ENCODE measurements around the gene IFNE. TPM values are rescaled to one million over a fixed set of nuclear protein-coding genes. Genes with fewer than 3 reads are reported as not detected.

The IFNE gene
- polyA plus RNA-seq, 1 experiment, result 0.28 TPM

GRCh38 chr9:21506626-21507482, 24.7 kb upstream of the IFNE start:
- peak; percentile 82 for DNase-seq (ENCODE audit: low read depth)
- Histone ChIP-seq H3K4me3 (ENCODE audit: low read depth, low read length) (no peak overlapping the region), H3K27me3 (ENCODE audit: control insufficient read depth, insufficient read depth, low read length) (no peaks in the 10 kb centered on the region), H3K36me3 (ENCODE audit: control insufficient read depth, insufficient read depth, low read length) (peaks cover 1% of the 10 kb centered on the region; the same call in 1 of the 2 replicates)
- ChIA-PET CTCF (no interaction called here), POLR2A (interaction anchor here (0.6 kb wide), 1 partner anchor 541 kb away, joined by 3 read pairs; no protein-coding TSS in a partner anchor)
- no peak for TF ChIP-seq CTCF (IDR thresholded peaks at IDR 0.05; ENCODE audit: insufficient read depth, low read depth, low read length)

- POLR2A ChIA-PET, result no interaction called here
- H3K4me3 ChIP-seq (ENCODE audit: low read depth, low read length), result no peak overlapping the region
- no peaks in the 10 kb centered on the region for H3K36me3 ChIP-seq (ENCODE audit: control insufficient read depth, insufficient read depth, low read length)
- DNase-seq (ENCODE audit: low read depth), result no peak
- no peaks in the 10 kb centered on the region for H3K27me3 ChIP-seq (ENCODE audit: control insufficient read depth, insufficient read depth, low read length)
- CTCF ChIA-PET, result interaction anchor here (0.9 to 1.8 kb wide), 5 partner anchors 13 to 203 kb away, joined by 3 to 4 read pairs (median 3); partner anchors contain the start of gene IFNE
- TF ChIP-seq CTCF (IDR thresholded peaks at IDR 0.05; ENCODE audit: insufficient read depth, low read depth, low read length), result no peak
Measured at GRCh38 chr9:21505425-21506179, 23.5 kb upstream of the IFNE start.

GRCh38 chr9:21504894-21505293, 22.8 kb upstream of the IFNE start:
- H3K4me3 ChIP-seq (ENCODE audit: low read depth, low read length), result no peak overlapping the region
- no peak for TF ChIP-seq CTCF (IDR thresholded peaks at IDR 0.05; ENCODE audit: insufficient read depth, low read depth, low read length)
- no peak for DNase-seq (ENCODE audit: low read depth)
- POLR2A ChIA-PET, result no interaction called here
- CTCF ChIA-PET, result interaction anchor here (0.9 to 1.8 kb wide), 5 partner anchors 12 to 204 kb away, joined by 3 to 4 read pairs (median 3); partner anchors contain the start of gene IFNE
- H3K36me3 ChIP-seq (ENCODE audit: control insufficient read depth, insufficient read depth, low read length), result no peaks in the 10 kb centered on the region
- no peaks in the 10 kb centered on the region for H3K27me3 ChIP-seq (ENCODE audit: control insufficient read depth, insufficient read depth, low read length)

- POLR2A ChIA-PET, result interaction anchor here (0.8 kb wide), 1 partner anchor 10 kb away, joined by 3 read pairs; no protein-coding TSS in a partner anchor
Measured at GRCh38 chr9:21504113-21504512, 22.0 kb upstream of the IFNE start.

More at GRCh38 chr9:21504113-21504512, 22.0 kb upstream of the IFNE start:
- Histone ChIP-seq H3K27me3 (ENCODE audit: control insufficient read depth, insufficient read depth, low read length) (no peaks in the 10 kb centered on the region), H3K36me3 (ENCODE audit: control insufficient read depth, insufficient read depth, low read length) (no peaks in the 10 kb centered on the region), H3K4me3 (ENCODE audit: low read depth, low read length) (no peak overlapping the region)
- DNase-seq (ENCODE audit: low read depth), result no peak
- CTCF ChIA-PET, result interaction anchor here (0.8 to 1.8 kb wide), 3 partner anchors 11 to 70 kb away, joined by 3 to 4 read pairs (median 4); no protein-coding TSS in a partner anchor
- no peak for TF ChIP-seq CTCF (IDR thresholded peaks at IDR 0.05; ENCODE audit: insufficient read depth, low read depth, low read length)

Measured in BJ (cell line).